NB4 (cell line): ENCODE data around the gene TRIM62.

ENCODE experiments used
- POLR2A ChIP-seq: IDR thresholded peaks from 2 replicates; pipeline ENCODE4 v1.6.1; 2011; ENCODE audit warnings: mild to moderate bottlenecking; ENCODE audit not compliant: insufficient read length; ENCODE audit errors: extremely low read depth
- TF ChIP-seq, protein P1 (sequence below): IDR thresholded peaks from one replicate; pipeline ENCODE4 v1.5.1; 2012; ENCODE audit warnings: low read depth, low read length

DNA sequence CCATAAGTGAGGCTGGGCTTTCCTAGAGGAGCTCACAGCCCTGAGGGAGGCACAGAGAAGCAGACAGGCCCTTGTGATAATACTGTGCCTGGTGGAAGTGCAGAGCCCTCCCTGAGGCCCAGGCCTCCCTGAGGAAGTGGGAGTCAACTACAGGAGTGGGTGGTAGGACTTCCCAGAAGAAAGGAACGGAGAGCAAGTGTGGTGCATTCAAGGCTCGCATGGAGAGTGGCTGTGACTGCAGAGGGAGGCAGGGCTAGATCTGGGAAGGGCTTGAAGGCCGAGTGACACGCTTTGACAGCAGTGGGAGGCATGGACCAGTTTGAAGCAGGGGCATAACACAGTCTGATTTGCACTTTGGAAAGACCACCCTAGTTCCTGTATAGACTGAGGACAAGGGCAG, 63.6 kb downstream of the TRIM62 start:
- TF ChIP-seq, protein P1, sequence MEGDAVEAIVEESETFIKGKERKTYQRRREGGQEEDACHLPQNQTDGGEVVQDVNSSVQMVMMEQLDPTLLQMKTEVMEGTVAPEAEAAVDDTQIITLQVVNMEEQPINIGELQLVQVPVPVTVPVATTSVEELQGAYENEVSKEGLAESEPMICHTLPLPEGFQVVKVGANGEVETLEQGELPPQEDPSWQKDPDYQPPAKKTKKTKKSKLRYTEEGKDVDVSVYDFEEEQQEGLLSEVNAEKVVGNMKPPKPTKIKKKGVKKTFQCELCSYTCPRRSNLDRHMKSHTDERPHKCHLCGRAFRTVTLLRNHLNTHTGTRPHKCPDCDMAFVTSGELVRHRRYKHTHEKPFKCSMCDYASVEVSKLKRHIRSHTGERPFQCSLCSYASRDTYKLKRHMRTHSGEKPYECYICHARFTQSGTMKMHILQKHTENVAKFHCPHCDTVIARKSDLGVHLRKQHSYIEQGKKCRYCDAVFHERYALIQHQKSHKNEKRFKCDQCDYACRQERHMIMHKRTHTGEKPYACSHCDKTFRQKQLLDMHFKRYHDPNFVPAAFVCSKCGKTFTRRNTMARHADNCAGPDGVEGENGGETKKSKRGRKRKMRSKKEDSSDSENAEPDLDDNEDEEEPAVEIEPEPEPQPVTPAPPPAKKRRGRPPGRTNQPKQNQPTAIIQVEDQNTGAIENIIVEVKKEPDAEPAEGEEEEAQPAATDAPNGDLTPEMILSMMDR: no peak
- TF ChIP-seq POLR2A: no peak
